Activated gamma-delta T cell (primary cell): ENCODE data around the gene SATL1.
"Not testable (repeated sequence)": the region's sequence is repeated elsewhere in the genome, so short reads cannot be mapped to it uniquely, and the experiment has no call there.

Source experiments
- DNase-seq: peaks from one replicate; lab custom pipeline; 2025; lab: John Stamatoyannopoulos, UW

SATL1 gene

DNA sequence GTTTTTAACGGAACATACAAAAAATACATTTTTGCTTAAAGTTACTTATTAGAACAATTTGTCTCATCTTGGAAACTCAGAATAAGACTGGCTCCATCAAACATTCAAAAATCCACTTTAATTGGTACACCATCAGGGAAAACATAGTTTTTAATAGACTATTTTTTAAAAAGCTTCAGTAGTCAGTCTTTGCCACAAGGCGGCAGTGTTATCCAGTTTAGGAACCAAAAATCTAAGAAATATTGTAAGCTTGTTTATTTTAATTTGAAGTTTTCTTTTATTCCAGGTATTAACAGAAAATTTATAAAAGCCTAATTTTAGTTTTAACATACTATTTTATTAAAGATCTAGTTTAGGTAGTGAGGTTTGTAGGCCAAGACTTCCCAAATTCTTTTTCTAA lies 132.2 kb downstream of the SATL1 start:
- no peak for DNase-seq

DNA sequence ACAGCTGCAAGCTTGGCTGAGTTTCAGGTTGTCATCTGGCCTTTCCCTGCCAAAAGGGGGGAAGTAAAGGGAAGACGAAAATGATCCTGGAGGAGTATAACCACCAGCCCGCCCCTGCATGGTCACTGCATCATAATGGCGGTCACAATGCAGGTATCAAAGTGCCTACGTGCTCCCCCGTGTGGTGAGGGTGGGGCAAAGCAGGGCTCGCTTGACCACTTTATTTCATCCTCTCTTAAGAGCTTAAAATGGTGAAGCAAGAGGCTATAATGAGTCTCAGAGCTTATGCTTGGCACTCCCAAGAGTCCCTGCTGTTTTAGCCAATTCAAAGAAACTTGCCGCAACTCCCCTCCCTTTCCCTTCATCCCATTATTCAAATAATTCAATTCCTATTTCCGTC lies 134.3 kb downstream of the SATL1 start:
- DNase-seq = no peak

DNA sequence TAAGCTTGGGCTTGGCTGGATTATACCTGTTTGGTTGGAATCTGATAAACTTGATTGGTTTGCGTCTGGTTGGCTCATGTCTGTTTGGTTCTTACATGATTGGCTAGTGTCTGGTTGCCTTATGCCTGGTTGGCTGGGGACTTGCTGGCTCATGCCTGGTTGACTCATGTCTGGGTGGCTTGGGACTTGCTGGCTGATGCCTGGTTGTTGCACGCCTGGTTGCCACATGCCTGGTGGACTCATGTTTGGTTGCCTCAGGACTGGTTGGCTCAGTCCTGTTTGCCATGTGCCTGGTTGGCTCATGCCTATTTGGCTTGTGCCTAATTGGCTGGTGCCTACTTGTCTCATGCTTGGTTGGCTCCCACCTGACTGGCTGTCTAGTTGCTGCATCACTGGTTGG lies 135.4 kb downstream of the SATL1 start:
- DNase-seq = no peak

DNA sequence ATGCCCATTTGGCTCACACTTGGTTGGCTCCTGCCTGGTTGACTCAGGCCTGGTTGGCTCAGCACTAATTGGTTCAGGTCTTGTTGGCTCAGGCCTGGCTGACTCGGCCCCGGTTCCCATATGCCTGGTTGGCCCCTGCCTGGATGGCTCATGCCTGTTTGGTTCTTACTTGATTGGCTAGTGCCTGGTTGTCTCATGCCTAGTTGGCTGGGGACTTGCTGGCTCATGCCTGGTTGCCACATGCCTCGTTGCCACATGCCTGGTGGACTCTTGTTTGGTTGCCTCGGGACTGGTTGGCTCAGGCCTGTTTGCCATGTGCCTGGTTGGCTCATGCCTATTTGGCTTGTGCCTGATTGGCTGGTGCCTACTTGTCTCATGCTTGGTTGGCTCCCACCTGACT lies 136.2 kb downstream of the SATL1 start:
- no peak for DNase-seq

DNA sequence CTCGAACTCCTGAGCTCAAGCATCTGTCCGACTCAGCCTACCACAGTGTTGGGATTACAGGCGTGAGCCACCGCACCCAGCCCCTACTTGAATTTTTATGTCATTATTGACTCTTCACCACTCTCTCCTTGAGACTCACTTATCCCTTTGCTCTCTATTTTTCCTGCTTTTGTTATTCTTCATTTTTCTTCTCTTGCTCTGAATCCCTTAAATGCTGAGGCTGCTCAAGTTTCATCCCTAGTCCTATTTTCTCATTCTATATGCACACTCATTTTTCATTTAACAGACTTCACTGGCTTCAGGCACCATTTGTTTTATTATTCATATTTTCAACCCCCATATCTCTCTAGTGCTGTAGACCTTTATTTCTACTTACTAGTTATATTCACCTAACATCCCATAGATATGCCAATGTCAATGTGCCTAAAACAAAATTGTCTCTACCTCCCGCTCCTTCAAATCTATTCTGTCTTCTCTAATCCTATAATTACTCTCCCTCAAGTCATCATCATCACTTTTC lies 154.2 kb downstream of the SATL1 start:
- DNase-seq = no peak

DNA sequence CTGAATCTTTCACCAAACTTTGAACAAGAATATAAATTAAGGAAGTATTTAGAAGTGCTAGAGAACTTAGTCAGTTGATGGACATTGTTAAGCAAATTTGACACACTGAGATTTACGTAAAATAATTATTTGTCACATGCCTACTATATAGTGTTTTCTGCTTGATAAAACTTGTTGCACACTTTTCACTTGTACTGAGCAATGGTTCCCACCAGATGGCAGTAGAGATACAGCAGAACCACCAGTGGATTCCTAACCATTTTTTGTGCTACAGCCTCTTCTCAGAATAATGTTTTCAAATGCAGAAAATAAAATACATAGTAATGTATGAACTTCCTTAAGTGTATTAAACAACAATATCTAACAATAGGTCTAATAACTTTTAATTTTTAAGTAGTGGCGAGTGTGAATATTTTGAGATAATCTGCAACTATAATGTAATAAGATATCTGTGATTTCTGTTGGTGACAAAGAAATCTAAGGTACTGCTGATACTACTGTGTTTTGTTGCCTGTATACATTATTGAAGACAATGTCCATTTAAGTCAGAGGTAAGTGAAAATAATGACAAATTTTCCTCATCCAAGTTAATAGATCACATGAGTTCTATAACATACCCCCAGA lies 158.7 kb downstream of the SATL1 start:
- DNase-seq = no peak

DNA sequence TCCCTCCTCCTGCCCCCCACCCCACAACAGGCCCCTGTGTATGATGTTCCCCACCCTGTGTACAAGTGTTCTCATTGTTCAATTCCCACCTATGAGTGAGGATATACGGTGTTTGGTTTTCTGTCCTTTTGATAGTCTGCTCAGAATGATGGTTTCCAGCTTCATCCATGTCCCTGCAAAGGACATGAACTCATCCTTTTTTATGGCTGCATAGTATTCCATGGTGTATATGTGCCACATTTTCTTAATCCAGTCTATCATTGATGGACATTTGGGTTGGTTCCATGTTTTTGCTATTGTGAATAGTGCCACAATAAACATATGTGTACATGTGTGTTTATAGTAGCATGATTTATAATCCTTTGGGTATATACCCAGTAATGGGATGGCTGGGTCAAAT lies 166.3 kb downstream of the SATL1 start:
- DNase-seq = not testable (repeated sequence)

DNA sequence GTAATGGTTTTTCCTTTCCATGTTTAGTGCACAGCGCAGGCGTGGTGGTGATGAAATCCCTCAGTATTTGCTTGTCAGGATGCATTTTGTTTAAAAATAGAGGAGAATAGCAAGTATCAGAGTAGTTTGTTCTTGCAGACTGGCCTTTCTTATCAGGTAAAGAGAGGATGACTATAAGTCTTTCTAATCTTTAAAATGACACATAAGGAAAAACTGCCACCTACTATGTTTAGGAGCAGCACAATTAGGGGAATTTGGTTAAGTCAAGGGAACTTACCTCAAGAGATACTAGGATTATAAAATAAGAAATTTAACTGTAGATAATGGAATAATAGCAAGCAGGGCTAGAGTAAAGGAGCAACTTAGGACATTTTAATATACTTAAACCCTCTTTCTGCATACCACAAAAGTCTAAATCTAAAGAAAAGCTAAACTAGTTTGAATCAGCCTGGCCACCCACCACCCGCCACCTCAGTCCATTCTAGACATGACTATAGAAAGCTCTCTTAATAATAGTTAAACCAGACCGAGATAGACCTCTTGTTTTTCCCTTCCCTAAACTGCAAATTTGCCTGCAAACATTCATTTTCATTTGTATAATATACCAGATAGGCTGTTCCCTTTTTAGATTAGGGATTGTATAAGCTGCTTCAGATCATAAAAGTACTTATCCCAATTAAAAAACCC lies 177.9 kb downstream of the SATL1 start:
- no peak for DNase-seq

DNA sequence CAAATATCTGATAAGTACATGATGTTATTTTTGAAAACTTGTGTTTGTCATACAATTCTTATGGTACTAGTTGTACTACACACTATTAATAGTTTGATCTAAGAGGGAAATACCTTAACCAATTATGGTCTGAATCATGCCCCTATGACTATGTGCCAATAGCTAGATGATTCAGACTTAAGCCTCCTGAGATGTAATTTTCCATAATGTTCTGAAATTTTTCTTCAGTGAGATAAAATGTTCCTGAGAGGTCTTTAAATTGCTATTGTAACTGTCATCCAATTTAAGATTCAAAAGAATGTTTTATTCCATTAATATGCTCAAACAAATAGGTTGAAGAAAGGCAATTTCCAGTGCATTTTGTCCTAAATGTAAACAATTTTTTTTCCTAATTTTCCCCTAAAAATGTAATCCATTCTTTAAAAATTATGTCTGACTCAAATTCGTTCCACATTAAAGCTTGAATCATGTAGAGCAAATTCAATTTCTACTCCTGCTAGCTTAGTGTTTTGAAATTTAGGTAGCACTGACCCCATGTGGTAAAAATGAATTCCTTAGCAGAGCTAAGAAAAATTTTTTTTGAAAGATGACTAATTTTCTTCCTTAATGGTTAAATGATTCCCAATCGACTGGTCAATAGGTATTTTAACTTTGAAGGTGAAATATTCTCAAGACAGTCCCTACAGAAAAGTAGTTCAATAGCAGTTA lies 190.8 kb downstream of the SATL1 start:
- DNase-seq = no peak

DNA sequence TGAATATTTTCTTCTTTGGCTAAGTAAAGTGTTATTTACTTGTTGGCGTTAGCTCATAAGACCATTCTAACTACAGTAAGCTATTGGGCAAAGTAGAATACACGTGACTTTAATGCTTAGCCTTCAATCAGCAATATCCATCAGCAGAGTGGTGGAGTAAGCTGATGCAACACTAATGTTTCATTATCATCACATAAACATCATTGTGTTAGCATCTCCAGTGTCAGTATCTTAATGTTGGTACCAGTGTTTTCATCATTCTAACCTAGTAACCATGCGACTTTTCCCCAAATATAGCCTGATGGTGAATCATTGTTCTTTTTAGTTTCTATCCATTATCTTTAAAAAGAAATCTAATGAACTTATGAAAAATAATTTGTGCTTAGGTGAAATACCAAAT lies 191.4 kb downstream of the SATL1 start:
- no peak for DNase-seq

DNA sequence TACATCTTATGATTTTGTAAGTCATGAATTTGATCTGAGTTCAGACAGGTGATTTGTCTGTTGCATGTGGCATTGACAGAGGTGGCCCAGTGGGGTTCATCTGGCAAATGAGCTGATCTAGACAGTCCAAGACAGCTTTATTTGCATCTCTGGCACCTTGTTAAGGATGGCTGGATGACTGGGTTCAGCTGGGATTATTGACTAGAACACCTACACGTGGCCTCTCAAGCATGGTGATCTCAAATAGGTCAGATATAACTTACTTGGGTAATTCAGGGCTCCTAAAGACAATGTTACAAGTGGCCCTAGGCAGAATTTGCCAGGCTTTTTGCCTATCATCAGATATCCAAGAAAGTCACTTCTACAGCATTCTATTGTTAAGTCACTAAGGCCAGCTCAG lies 192.0 kb downstream of the SATL1 start:
- DNase-seq = no peak
